Breast epithelium (tissue), 4 donors: ENCODE data around the gene HUNK. TPM values are rescaled to one million over a fixed set of nuclear protein-coding genes. Genes with fewer than 3 reads are reported as not detected.

Source experiments
- DNase-seq, 2 donors: peaks; one replicate each; pipeline ENCODE4 v3.0.0-alpha.2; 2019; ENCODE audit warnings: low spot score in 2 of 2
- H3K27ac ChIP-seq, 2 donors: fragments of 200-600 bp; sonication (generic) in 1 of 2; one replicate each; pipeline ENCODE4 v1.5.1; 2016 to 2019; ENCODE audit warnings: mild to moderate bottlenecking in 1 of 2
- H3K27me3 ChIP-seq, 2 donors: fragments of 200-600 bp; sonication (generic) in 1 of 2; one replicate each; pipeline versions ENCODE4 v1.5.1 to v1.6.0; 2017 to 2019; ENCODE audit warnings: control low read depth in 1 of 2, mild to moderate bottlenecking in 1 of 2
- H3K36me3 ChIP-seq: fragments of 200-600 bp; one replicate; pipeline ENCODE4 v1.5.1; 2019
- H3K4me1 ChIP-seq, 2 donors: fragments of 200-600 bp; sonication (generic); one replicate each; pipeline ENCODE4 v1.5.1; 2016 to 2019; ENCODE audit warnings: control low read depth in 1 of 2
- H3K4me3 ChIP-seq, 3 donors: fragments of 200-600 bp; sonication (generic); 1 replicate in 2 of 3; 2 replicates in 1 of 3; pipeline ENCODE4 v1.5.1; 2016 to 2019; ENCODE audit warnings: mild to moderate bottlenecking in 3 of 3, moderate library complexity in 2 of 3
- H3K9me3 ChIP-seq, 2 donors: fragments of 200-600 bp; sonication (generic) in 1 of 2; one replicate each; pipeline ENCODE4 v1.5.1; 2016 to 2019; ENCODE audit warnings: control low read depth in 1 of 2
- POLR2A ChIP-seq: fragments of 450-650 bp; IDR thresholded peaks from one replicate; pipeline ENCODE4 v1.6.1; 2016; ENCODE audit warnings: antibody characterized with exemption, mild to moderate bottlenecking, moderate library complexity
- POLR2AphosphoS5 ChIP-seq, 3 donors: sonication (generic); formaldehyde crosslinking; IDR thresholded peaks; one replicate each; pipeline ENCODE4 v1.6.1; 2017; ENCODE audit warnings: antibody characterized with exemption in 3 of 3
- intact Hi-C: fragments of 100-400 bp; cut with DNase I; formaldehyde crosslinking; loops from one replicate; pipeline ENCODE4 v1.15.1; 2023; ENCODE audit warnings: low total_unique reads
- total RNA-seq, 3 donors: library from RNA; depleted of rRNA; stranded (reverse); fragments of >200 nt; gene quantifications; one replicate each; pipeline ENCODE4 v1.1.0, GENCODE V29; 2016
- TF ChIP-seq, protein P1 (sequence below), 3 donors: fragments of 450-650 bp; IDR thresholded peaks; one replicate each; pipeline ENCODE4 v1.5.1; 2016 to 2017; ENCODE audit warnings: antibody characterized with exemption in 3 of 3, mild to moderate bottlenecking in 3 of 3, moderate library complexity in 3 of 3

The HUNK gene
- total RNA-seq, 3 donors from 2014 or later: 0.32 to 2.0 (median 1.3) TPM

GRCh38 chr21:32048353-32048752 is 175.5 kb downstream of the HUNK start:
- Histone ChIP-seq H3K4me3 (no peak overlapping the region), H3K36me3 (no peaks in the 10 kb centered on the region), H3K9me3 (peaks cover 7 to 15% of the 10 kb centered on the region in 2 donors), H3K4me1 (no peaks in the 10 kb centered on the region), H3K27me3 (no peaks in the 10 kb centered on the region), H3K27ac (no peak overlapping the region)
- intact Hi-C loops: no loop called here
- TF ChIP-seq, protein P1, sequence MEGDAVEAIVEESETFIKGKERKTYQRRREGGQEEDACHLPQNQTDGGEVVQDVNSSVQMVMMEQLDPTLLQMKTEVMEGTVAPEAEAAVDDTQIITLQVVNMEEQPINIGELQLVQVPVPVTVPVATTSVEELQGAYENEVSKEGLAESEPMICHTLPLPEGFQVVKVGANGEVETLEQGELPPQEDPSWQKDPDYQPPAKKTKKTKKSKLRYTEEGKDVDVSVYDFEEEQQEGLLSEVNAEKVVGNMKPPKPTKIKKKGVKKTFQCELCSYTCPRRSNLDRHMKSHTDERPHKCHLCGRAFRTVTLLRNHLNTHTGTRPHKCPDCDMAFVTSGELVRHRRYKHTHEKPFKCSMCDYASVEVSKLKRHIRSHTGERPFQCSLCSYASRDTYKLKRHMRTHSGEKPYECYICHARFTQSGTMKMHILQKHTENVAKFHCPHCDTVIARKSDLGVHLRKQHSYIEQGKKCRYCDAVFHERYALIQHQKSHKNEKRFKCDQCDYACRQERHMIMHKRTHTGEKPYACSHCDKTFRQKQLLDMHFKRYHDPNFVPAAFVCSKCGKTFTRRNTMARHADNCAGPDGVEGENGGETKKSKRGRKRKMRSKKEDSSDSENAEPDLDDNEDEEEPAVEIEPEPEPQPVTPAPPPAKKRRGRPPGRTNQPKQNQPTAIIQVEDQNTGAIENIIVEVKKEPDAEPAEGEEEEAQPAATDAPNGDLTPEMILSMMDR (IDR thresholded peaks at IDR 0.05): no peak
- no peak for TF ChIP-seq POLR2A
- TF ChIP-seq POLR2AphosphoS5 (IDR thresholded peaks at IDR 0.05): no peak
- DNase-seq: no peak

Other genes starting within 250 kb of the HUNK start
- 100 to 1,000 TPM; 214 to 314 (median 218) TPM for gene SOD1, start 213.3 kb upstream of the HUNK start, total RNA-seq
- gene SCAF4, start 140.9 kb upstream of the HUNK start, total RNA-seq: 10 to 100 TPM; 17.4 to 22.8 (median 18.4) TPM